Sigmoid colon (tissue), 4 donors: ENCODE measurements around the gene EPG5.

Experiments
- POLR2AphosphoS5 ChIP-seq, 4 donors: sonication (generic); formaldehyde crosslinking; IDR thresholded peaks; one replicate each; pipeline ENCODE4 v1.6.1; 2017; ENCODE audit warnings: antibody characterized with exemption in 4 of 4
- TF ChIP-seq, protein P1 (sequence below), 4 experiments: fragments of 450-650 bp in 3 of 4; fragments of 200-600 bp in 1 of 4; IDR thresholded peaks; one replicate each; pipeline ENCODE4 v1.5.1; 2016 to 2019; ENCODE audit warnings: antibody characterized with exemption in 4 of 4, mild to moderate bottlenecking in 3 of 4, moderate library complexity in 2 of 4

DNA sequence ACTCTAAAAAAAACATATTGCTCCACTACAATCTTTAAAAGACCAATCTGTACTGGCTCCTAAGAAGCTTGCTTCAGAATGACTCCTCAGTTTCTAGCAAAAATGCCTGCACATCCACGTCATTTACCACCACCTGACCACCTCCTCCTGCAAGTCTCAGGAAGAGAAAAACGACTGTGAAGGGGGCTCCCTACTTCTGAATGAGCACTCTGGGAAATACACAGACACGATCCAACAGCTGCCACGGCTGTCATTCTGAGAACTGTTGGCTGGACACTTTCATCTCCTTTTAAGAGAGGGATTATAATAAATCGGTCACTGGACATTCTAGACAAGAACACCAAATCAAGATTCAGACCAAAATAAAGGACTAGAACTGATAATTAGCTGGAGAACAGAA lies 21.5 kb downstream of the EPG5 start:
- TF ChIP-seq, protein P1, sequence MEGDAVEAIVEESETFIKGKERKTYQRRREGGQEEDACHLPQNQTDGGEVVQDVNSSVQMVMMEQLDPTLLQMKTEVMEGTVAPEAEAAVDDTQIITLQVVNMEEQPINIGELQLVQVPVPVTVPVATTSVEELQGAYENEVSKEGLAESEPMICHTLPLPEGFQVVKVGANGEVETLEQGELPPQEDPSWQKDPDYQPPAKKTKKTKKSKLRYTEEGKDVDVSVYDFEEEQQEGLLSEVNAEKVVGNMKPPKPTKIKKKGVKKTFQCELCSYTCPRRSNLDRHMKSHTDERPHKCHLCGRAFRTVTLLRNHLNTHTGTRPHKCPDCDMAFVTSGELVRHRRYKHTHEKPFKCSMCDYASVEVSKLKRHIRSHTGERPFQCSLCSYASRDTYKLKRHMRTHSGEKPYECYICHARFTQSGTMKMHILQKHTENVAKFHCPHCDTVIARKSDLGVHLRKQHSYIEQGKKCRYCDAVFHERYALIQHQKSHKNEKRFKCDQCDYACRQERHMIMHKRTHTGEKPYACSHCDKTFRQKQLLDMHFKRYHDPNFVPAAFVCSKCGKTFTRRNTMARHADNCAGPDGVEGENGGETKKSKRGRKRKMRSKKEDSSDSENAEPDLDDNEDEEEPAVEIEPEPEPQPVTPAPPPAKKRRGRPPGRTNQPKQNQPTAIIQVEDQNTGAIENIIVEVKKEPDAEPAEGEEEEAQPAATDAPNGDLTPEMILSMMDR (IDR thresholded peaks at IDR 0.05): no peak
- no peak for TF ChIP-seq POLR2AphosphoS5 (IDR thresholded peaks at IDR 0.05)
